ENCODE results near the gene NDNF. TPM values are rescaled to one million over a fixed set of nuclear protein-coding genes. Genes with fewer than 3 reads are reported as not detected.

Gene NDNF
- total and polyA plus RNA-seq, 2 experiments from 2014 or later, result 13.6 to 30.5 TPM

DNA sequence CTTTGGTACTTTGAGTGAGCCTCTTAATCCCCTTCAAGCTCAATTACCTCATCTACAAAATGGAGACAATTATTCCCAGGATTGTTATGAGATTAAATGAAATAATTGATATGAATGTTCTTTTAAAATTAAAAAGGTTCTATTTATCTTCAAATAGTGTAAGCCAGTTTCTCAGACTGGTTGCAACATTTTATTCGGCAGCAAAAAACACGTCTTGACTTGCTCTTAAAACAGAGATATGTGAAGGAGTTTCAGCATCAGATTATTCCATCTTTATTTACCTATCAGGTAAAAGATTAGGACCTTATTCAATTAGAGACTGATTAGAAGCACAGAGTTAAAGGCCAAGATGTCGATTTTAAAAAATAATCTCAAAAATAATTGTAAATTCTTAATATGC lies 10.5 kb downstream of the NDNF start:
- Histone ChIP-seq H3K27me3 (no peaks in the 10 kb centered on the region), H3K9me3 (ENCODE audit: low read depth) (no peaks in the 10 kb centered on the region), H3K9me2 (replicated peaks; ENCODE audit: insufficient read depth) (no peaks in the 10 kb centered on the region), H3K4me3 (no peak overlapping the region), H3K27ac (no peak overlapping the region), H4K20me1 (ENCODE audit: insufficient read depth, poor library complexity, severe bottlenecking) (no peaks in the 10 kb centered on the region), H3K4me2 (no peak overlapping the region), H3K79me2 (peaks cover 13% of the 10 kb centered on the region), H2AFZ (no peak overlapping the region), H3K4me1 (ENCODE audit: insufficient read depth) (no peaks in the 10 kb centered on the region), H3K36me3 (replicated peaks; ENCODE audit: insufficient read depth, low read depth) (no peaks in the 10 kb centered on the region)
- 84% methylated on average over 3 of the region's 3 CpGs for WGBS (ENCODE audit: low lambda C conversion rate, missing lambda C conversion rate)
- no peak for DNase-seq (ENCODE audit: low spot score)
- TF ChIP-seq EZH2phosphoT487 (IDR thresholded peaks at IDR 0.05; ENCODE audit: low read depth, severe bottlenecking, unreplicated experiment) (no peak), EZH2 (IDR thresholded peaks at IDR 0.05; ENCODE audit: borderline replicate concordance) (no peak)
- TF ChIP-seq, protein P1, sequence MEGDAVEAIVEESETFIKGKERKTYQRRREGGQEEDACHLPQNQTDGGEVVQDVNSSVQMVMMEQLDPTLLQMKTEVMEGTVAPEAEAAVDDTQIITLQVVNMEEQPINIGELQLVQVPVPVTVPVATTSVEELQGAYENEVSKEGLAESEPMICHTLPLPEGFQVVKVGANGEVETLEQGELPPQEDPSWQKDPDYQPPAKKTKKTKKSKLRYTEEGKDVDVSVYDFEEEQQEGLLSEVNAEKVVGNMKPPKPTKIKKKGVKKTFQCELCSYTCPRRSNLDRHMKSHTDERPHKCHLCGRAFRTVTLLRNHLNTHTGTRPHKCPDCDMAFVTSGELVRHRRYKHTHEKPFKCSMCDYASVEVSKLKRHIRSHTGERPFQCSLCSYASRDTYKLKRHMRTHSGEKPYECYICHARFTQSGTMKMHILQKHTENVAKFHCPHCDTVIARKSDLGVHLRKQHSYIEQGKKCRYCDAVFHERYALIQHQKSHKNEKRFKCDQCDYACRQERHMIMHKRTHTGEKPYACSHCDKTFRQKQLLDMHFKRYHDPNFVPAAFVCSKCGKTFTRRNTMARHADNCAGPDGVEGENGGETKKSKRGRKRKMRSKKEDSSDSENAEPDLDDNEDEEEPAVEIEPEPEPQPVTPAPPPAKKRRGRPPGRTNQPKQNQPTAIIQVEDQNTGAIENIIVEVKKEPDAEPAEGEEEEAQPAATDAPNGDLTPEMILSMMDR (IDR thresholded peaks at IDR 0.05; ENCODE audit: poor library complexity), result no peak

DNA sequence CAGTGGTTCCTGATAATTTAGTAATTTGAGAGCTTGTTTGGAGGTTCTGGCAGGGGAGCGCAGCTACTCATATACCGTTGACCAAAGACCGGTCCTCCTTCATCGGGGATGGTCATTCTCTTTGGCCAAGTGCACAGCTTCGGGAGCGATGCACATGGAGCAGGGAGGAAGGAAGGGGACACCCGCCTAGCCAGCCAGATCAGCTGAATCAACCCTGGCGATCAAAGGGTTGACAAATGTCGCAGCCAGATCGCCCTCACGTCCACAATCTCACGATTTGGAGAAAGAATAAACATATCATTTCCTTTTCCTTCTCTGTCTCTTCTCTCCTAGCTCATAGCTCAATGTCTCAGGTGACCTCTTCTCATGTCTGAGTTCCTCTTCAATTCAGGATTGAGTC lies 11.1 kb downstream of the NDNF start:
- Histone ChIP-seq H3K4me2 (no peak overlapping the region), H3K4me3 (no peak overlapping the region), H3K9me3 (ENCODE audit: low read depth) (no peaks in the 10 kb centered on the region), H4K20me1 (ENCODE audit: insufficient read depth, poor library complexity, severe bottlenecking) (no peaks in the 10 kb centered on the region), H3K36me3 (replicated peaks; ENCODE audit: insufficient read depth, low read depth) (no peaks in the 10 kb centered on the region), H3K79me2 (peaks cover 8% of the 10 kb centered on the region), H3K4me1 (ENCODE audit: insufficient read depth) (no peaks in the 10 kb centered on the region), H2AFZ (no peak overlapping the region), H3K27ac (no peak overlapping the region), H3K27me3 (no peaks in the 10 kb centered on the region), H3K9me2 (replicated peaks; ENCODE audit: insufficient read depth) (no peaks in the 10 kb centered on the region)
- TF ChIP-seq, protein P1 (IDR thresholded peaks at IDR 0.05; ENCODE audit: poor library complexity), result no peak
- TF ChIP-seq EZH2 (IDR thresholded peaks at IDR 0.05; ENCODE audit: borderline replicate concordance) (no peak), EZH2phosphoT487 (IDR thresholded peaks at IDR 0.05; ENCODE audit: low read depth, severe bottlenecking, unreplicated experiment) (no peak)
- DNase-seq (ENCODE audit: low spot score), result no peak
- WGBS (ENCODE audit: low lambda C conversion rate, missing lambda C conversion rate), result 92% methylated on average over 12 of the region's 12 CpGs

DNA sequence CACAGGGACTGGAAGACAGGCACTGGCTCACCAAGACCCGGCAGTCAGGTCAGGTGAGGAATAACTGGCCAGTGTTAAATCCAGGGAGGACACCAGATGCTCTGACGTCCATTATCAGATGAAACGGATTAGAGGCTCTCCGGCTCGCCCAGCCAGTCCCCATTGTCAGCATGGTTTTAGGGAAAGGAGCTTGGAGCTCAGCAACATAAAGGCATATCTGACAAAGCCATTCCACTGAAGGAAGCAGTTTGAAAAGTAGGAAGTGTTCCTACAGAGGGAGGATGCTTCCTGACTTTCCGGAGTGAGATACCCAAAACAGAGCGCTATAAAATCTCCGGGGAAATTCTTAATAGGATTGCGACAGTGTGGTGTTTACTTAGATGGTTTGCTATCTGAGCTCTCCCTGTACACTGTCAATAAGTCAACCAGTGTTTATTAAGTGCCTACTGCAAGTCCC lies 14.8 kb downstream of the NDNF start:
- TF ChIP-seq EZH2 (IDR thresholded peaks at IDR 0.05; ENCODE audit: borderline replicate concordance) (no peak), EZH2phosphoT487 (IDR thresholded peaks at IDR 0.05; ENCODE audit: low read depth, severe bottlenecking, unreplicated experiment) (no peak)
- TF ChIP-seq, protein P1 (IDR thresholded peaks at IDR 0.05; ENCODE audit: poor library complexity), result no peak
- Histone ChIP-seq H3K9me2 (replicated peaks; ENCODE audit: insufficient read depth) (no peaks in the 10 kb centered on the region), H3K79me2 (peaks cover 2% of the 10 kb centered on the region), H2AFZ (no peak overlapping the region), H3K4me1 (ENCODE audit: insufficient read depth) (no peaks in the 10 kb centered on the region), H3K4me3 (no peak overlapping the region), H3K27me3 (no peaks in the 10 kb centered on the region), H3K27ac (no peak overlapping the region), H3K9me3 (ENCODE audit: low read depth) (no peaks in the 10 kb centered on the region), H4K20me1 (ENCODE audit: insufficient read depth, poor library complexity, severe bottlenecking) (no peaks in the 10 kb centered on the region), H3K36me3 (replicated peaks; ENCODE audit: insufficient read depth, low read depth) (no peaks in the 10 kb centered on the region), H3K4me2 (peak overlapping the region; percentile 51)
- no peak for DNase-seq (ENCODE audit: low spot score)
- 29% methylated on average over 9 of the region's 9 CpGs for WGBS (ENCODE audit: low lambda C conversion rate, missing lambda C conversion rate)

DNA sequence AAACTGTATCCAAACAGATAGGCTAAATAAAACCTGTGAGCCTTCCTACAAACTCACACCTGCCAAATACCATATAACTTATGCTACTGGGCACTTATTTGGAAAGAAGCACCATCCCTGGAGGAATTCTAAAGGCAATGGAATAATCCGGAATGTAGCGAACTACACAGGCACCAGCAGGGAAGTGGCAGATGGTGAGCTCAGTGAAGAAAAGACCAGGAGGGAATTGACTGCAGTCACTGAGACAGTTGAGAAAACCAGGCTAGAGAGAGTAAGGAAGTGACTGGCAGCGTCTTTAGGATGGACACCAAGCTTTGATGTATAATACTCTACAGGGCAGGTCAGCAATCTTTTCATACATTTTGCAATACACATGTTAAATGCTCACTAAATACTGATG lies 16.3 kb downstream of the NDNF start:
- no peak overlapping the region for H3K27ac ChIP-seq
- no peaks in the 10 kb centered on the region for H4K20me1 ChIP-seq (ENCODE audit: insufficient read depth, poor library complexity, severe bottlenecking)
- H3K36me3 ChIP-seq (replicated peaks; ENCODE audit: insufficient read depth, low read depth), result no peaks in the 10 kb centered on the region
- DNase-seq (ENCODE audit: low spot score), result no peak
- no peak for TF ChIP-seq EZH2phosphoT487 (IDR thresholded peaks at IDR 0.05; ENCODE audit: low read depth, severe bottlenecking, unreplicated experiment)
- no peak overlapping the region for H2AFZ ChIP-seq
- H3K4me3 ChIP-seq, result no peak overlapping the region
- H3K9me3 ChIP-seq (ENCODE audit: low read depth), result no peaks in the 10 kb centered on the region
- H3K4me2 ChIP-seq, result no peak overlapping the region
- no peaks in the 10 kb centered on the region for H3K27me3 ChIP-seq
- peaks cover 2% of the 10 kb centered on the region for H3K79me2 ChIP-seq
- no peaks in the 10 kb centered on the region for H3K4me1 ChIP-seq (ENCODE audit: insufficient read depth)
- H3K9me2 ChIP-seq (replicated peaks; ENCODE audit: insufficient read depth), result no peaks in the 10 kb centered on the region
- WGBS (ENCODE audit: low lambda C conversion rate, missing lambda C conversion rate), result 89% methylated on average over 3 of the region's 3 CpGs
